ENCODE measurements around the gene RBM38.

The RBM38 gene

DNA sequence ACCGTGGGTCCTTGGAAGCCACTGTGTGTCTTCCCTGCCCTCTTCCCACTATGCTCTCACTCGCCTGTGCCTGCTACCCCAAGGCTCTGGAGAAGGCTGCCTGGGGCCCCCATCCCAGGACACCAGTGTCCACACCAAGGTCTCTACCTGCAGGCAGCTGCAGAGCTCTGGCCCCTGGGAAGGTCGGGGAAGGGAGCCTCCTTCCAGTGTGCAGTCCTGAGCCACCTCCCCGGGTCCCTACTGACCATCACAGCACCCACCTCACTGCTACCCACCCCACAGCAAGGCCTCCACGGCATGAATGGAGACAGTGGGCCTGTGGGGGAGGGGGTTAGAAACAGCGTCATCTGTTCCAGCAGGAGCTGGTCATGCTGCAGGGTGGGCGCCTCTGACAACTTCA is 35.6 kb downstream of the RBM38 start:
- TF ChIP-seq, protein P1, sequence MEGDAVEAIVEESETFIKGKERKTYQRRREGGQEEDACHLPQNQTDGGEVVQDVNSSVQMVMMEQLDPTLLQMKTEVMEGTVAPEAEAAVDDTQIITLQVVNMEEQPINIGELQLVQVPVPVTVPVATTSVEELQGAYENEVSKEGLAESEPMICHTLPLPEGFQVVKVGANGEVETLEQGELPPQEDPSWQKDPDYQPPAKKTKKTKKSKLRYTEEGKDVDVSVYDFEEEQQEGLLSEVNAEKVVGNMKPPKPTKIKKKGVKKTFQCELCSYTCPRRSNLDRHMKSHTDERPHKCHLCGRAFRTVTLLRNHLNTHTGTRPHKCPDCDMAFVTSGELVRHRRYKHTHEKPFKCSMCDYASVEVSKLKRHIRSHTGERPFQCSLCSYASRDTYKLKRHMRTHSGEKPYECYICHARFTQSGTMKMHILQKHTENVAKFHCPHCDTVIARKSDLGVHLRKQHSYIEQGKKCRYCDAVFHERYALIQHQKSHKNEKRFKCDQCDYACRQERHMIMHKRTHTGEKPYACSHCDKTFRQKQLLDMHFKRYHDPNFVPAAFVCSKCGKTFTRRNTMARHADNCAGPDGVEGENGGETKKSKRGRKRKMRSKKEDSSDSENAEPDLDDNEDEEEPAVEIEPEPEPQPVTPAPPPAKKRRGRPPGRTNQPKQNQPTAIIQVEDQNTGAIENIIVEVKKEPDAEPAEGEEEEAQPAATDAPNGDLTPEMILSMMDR (IDR thresholded peaks at IDR 0.05): no peak

DNA sequence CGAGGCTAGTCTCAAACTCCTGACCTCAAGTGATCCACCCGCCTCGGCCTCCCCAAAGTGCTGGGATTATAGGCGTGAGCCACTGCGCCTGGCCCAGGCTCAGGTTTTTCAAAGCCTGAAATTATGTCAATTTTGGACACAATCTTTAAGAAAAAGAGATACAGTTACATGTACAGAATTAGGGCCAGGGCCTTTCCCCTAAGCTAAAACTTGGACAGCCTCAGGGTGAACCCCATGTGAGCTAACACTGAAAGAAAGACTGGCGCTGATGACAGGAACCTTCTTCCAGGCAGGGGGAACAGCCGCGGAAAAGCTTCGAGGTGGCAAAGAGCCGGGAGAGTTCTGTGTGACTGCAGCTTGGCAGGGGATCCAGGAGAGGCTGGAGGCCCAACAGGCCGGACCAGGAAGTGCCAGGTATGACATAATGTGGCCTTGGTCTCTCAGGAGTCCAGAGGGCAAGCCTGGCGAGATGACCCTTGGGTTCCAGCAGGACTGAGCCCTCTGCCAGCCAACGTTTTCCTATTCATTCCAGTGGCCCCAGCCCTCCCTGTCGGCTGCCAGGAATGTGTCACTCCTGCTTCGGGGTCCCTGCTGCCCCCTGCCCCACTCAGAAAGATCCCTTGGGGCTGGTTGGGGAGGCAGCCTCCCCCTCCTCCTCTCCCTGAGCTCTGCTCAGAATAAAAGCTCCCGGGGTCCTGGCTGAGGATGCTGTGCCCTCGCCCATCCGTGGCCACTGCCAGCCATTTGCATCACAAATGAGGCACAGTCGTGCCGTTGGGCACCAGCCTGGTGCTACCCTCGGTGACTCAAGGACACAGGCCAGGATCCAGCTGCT is 37.3 kb downstream of the RBM38 start:
- TF ChIP-seq, protein P1 (IDR thresholded peaks at IDR 0.05): no peak

GRCh38 chr20:57429159-57429496 is 37.9 kb downstream of the RBM38 start:
- TF ChIP-seq, protein P1 (IDR thresholded peaks at IDR 0.05): no peak

- TF ChIP-seq, protein P1 (IDR thresholded peaks at IDR 0.05): no peak
Measured at GRCh38 chr20:57429580-57430200, 38.5 kb downstream of the RBM38 start.

DNA sequence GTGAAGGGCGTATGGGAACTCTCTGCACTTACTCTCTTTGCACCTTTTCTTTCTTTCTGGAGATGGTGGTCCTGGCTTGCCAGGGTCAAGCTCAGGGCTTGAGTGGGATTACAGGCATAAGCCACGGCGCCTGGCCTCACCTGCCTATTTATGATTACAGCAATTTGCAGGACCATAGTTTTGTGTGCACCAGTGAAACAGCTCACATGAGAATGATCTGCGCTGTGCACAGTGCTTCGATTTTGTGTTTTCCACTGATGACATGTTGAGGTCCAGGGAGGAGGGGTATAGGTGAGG is 40.3 kb downstream of the RBM38 start:
- TF ChIP-seq, protein P1 (IDR thresholded peaks at IDR 0.05): no peak

DNA sequence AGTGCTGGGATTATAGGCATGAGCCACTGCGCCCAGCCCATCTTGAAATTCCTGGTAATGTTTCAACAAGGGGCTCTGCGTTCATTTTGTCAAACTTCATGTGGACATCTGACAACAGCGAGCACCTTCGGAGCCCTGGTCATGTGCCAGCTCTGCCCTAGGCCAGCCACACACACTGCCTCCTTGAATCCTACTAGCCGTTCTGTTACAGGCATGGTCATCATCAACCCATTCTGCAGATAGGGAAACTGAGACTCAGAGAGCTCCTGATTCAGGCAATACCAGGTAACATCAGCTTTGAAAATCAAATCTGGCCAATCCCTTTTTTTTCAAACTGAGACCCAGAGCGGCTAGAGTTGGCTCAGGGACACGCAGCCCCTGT is 41.3 kb downstream of the RBM38 start:
- TF ChIP-seq, protein P1 (IDR thresholded peaks at IDR 0.05): no peak

GRCh38 chr20:57432862-57433491 is 41.8 kb downstream of the RBM38 start:
- TF ChIP-seq, protein P1 (IDR thresholded peaks at IDR 0.05): no peak
